Aorta (tissue), 5 donors: ENCODE measurements around the gene SLC7A9. TPM values are rescaled to one million over a fixed set of nuclear protein-coding genes. Genes with fewer than 3 reads are reported as not detected.

Source experiments
- ATAC-seq: fragments of 200-7000 bp; cut with Tn5 transposase; one replicate; pipeline ENCODE4 v1.9.1; 2022; ENCODE audit warnings: moderate library complexity; ENCODE audit not compliant: low FRiP score
- DNase-seq, 2 donors: peaks; one replicate each; pipeline ENCODE4 v3.0.0-alpha.2; 2020
- H3K27ac ChIP-seq, 2 donors: one replicate each; pipeline ENCODE4 v1.5.1; 2013; ENCODE audit warnings: low read length in 2 of 2, mild to moderate bottlenecking in 2 of 2, moderate library complexity in 2 of 2, control low read depth in 1 of 2, inconsistent platforms in 1 of 2, low read depth in 1 of 2
- H3K27me3 ChIP-seq, 2 donors: one replicate each; pipeline ENCODE4 v1.6.1; 2013; ENCODE audit warnings: control low read depth in 1 of 2, low read length in 1 of 2, mild to moderate bottlenecking in 1 of 2, moderate library complexity in 1 of 2; ENCODE audit not compliant: insufficient read depth in 2 of 2, control insufficient read depth in 1 of 2
- H3K36me3 ChIP-seq, 2 donors: one replicate each; pipeline ENCODE4 v1.6.1; 2013; ENCODE audit warnings: control low read depth in 1 of 2, low read length in 1 of 2, mild to moderate bottlenecking in 1 of 2; ENCODE audit not compliant: insufficient read depth in 2 of 2, control insufficient read depth in 1 of 2
- H3K4me1 ChIP-seq, 2 donors: one replicate each; pipeline ENCODE4 v1.6.1; 2013; ENCODE audit warnings: low read length in 2 of 2, control low read depth in 1 of 2, mild to moderate bottlenecking in 1 of 2, moderate library complexity in 1 of 2; ENCODE audit not compliant: insufficient read depth in 2 of 2, control insufficient read depth in 1 of 2
- H3K4me3 ChIP-seq, 2 donors: one replicate each; pipeline ENCODE4 v1.5.1; 2013; ENCODE audit warnings: low read length in 2 of 2, control low read depth in 1 of 2, mild to moderate bottlenecking in 1 of 2
- H3K9me3 ChIP-seq: one replicate; pipeline ENCODE4 v1.6.1; 2013; ENCODE audit warnings: mild to moderate bottlenecking, low read length; ENCODE audit not compliant: control insufficient read depth
- WGBS, 2 donors: extraction: QIAGEN DNeasy Blood & Tissue Kit; methylation state at CpG; one replicate each; pipeline ENCODE4 v1.1.7; 2013; 5-methylcytosine and 5-hydroxymethylcytosine counted together
- intact Hi-C, 2 donors: fragments of 100-400 bp; cut with DNase I; formaldehyde crosslinking; loops; one replicate each; pipeline versions ENCODE4 v1.14.2 to v1.15.0; 2022
- long read RNA-seq, 2 donors: library from polyadenylated mRNA; unstranded; transcript quantifications; one replicate each; pipeline ENCODE4 v2.0.0, GENCODE V29; 2020 to 2021
- polyA plus RNA-seq, 2 donors: library from polyadenylated mRNA; stranded (reverse); fragments of 200-250 nt; gene quantifications; one replicate each; pipeline ENCODE4 v1.2.3, GENCODE V29; 2013
- total RNA-seq, 2 donors: library from RNA; stranded (reverse); fragmentation: NEBNext Ultra II Directional; extraction: Animal tissue kit (Norgen Biotek cat#: 25700); gene quantifications; one replicate each; pipeline ENCODE4 v1.2.1, GENCODE V29; 2021
- donor health status: healthy with polysubstance abuse.
- donor health status: Bipolar disorder and iron deficiency.
- donor health status: DM: no; HTN: no; CAD: no.
- donor health status: DM: no; HTN: no; CAD: no.
- donor health status: DM: yes; HTN: yes; CAD: no.

SLC7A9 gene
- total RNA-seq: 1 to 10 TPM in 1 of 2 donors, under 1 TPM in 1; 0.26 to 1.2 TPM
- 1 to 10 TPM in 1 of 2 donors, under 1 TPM in 1; 0.95 to 8.9 TPM for polyA plus RNA-seq
- long read RNA-seq, donor 1: 0 reads
- long read RNA-seq, donor 2: 0 reads

DNA sequence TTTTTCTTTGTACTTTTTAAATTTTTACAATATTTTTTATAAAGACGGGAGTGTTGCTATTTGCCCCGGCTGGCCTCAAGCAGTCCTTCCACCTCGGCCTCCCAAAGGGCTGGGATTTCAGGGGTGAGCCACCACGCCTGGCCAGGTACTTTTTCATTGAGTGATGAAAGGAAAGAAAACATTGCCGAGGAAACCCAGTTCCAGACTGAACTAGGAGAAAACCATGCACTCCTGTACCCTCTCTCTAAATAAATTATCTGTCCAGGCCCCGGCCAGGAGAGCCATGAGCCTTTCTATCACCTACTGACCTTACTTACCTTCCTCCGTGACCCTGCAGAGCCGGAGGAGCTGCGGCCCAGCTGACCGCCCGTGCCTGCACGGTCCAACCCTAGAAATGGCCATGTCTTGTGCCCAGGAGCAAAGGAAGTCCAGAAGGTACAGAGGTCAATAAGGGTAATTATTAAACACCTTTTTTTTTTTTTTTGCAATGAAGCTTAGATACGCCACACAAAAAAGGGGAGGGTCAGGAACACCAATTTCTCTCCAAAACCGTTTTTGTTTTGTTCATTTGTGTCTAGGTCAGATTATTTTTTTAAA is at the start of gene SLC7A9:
Gene SLC7A9, minus strand, starts transcription at position 399 of the 597 bp plus-strand sequence. CDS start 1,233 bp downstream, outside the sequence.
- Histone ChIP-seq H3K4me1 (no peaks in the 10 kb centered on the region), H3K4me3 (no peak within 1 kb of the TSS), H3K27me3 (no peaks in the 10 kb centered on the region), H3K36me3 (no peaks in the 10 kb centered on the region), H3K9me3 (no peaks in the 10 kb centered on the region), H3K27ac (no peak within 1 kb of the TSS)
- intact Hi-C loops: no loop called here
- ATAC-seq (no peak), DNase-seq (no peak)
- WGBS, 2 donors: 73 to 78% methylated on average over 14 of the region's 14 CpGs

DNA sequence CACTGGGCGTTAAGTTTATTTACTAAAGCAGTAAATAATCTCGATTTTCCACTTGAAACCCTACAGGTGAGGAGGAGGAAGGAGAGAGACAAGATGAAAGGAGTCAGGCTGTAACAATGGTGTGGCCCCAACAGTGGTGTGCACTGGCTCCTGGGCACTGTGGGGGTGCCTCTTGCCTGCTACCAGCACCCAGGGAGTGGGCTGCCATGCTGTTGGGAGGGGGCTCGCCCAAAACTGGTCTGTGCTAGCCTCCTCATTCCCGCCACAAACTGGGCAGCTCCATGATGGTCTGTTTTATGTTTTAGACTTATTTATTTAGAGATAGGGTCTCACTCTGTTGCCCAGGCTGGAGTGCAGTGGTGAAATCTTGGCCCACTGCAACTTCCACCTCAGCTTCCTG is 49.8 kb upstream of the SLC7A9 start:
- Histone ChIP-seq H3K27ac (no peak overlapping the region), H3K4me1 (no peaks in the 10 kb centered on the region), H3K36me3 (peaks cover 4 to 15% of the 10 kb centered on the region in 2 donors), H3K27me3 (no peaks in the 10 kb centered on the region), H3K4me3 (no peak overlapping the region), H3K9me3 (no peaks in the 10 kb centered on the region)
- intact Hi-C loops: no loop called here
- no peak for ATAC-seq
- no peak for DNase-seq
- 91 to 96% methylated on average over 4 of the region's 4 CpGs for whole genome bisulfite sequencing, 2 donors

DNA sequence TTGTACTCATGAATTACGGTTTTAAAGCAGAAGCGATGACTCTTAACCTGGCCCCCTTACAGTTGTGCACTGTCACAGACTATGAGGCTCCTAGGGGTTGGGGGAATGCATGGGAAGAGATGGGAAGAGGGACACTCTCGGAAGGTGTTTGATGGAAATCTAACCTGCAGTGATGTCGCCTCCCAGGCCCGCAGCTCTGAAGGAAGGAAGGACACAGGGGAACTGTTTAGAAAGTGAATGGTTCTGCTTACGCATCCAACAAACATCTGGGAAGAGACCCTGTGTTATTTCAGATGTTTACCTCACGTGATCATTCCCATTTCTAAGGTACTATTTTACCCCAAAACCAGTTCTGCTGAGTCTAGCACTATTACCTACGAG is 48.0 kb upstream of the SLC7A9 start:
- intact Hi-C loops: no loop called here
- Histone ChIP-seq H3K27ac (no peak overlapping the region), H3K9me3 (no peaks in the 10 kb centered on the region), H3K36me3 (peaks cover 0 to 13% of the 10 kb centered on the region in 2 donors), H3K4me3 (no peak overlapping the region), H3K4me1 (no peaks in the 10 kb centered on the region), H3K27me3 (no peaks in the 10 kb centered on the region)
- no peak for DNase-seq
- no peak for ATAC-seq
- 83 to 87% methylated on average over 8 of the region's 8 CpGs for WGBS, 2 donors

DNA sequence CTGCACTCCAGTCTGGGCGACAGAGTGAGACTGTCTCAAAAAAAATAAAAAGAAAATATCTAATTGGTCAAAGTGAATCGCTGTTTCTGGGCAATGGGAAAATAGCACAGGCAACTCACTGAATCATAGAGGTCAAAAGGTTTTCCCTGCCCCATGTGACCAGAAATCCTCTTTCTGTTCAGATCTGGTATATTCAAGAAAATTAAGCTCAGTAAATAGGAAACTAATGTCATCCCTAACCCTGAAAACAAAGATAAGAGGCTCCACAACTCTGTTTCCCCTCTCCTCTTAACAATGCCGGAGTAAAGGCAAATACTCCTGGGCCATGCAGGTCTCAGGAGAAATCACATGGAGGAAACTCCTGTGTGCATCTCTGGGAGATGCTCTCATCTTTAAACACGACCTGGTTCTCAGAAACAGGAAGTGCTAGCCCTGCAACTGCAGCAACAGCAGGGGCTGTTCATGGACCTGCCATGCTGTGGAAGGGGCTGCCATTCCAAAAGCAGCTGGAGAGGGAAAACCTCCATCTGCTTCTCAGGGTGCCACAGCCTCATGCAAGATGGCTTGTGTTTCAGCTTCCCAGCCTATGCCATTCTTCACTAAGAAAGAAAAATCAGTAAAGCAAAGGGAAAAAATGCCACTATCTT is 47.5 kb upstream of the SLC7A9 start:
- Histone ChIP-seq H3K27ac (no peak overlapping the region), H3K4me1 (no peaks in the 10 kb centered on the region), H3K4me3 (no peak overlapping the region), H3K36me3 (peaks cover 0 to 13% of the 10 kb centered on the region in 2 donors), H3K9me3 (no peaks in the 10 kb centered on the region), H3K27me3 (no peaks in the 10 kb centered on the region)
- 52 to 54% methylated on average over 4 of the region's 4 CpGs for WGBS, 2 donors
- ATAC-seq: no peak
- DNase-seq: no peak
- intact Hi-C loops: no loop called here

DNA sequence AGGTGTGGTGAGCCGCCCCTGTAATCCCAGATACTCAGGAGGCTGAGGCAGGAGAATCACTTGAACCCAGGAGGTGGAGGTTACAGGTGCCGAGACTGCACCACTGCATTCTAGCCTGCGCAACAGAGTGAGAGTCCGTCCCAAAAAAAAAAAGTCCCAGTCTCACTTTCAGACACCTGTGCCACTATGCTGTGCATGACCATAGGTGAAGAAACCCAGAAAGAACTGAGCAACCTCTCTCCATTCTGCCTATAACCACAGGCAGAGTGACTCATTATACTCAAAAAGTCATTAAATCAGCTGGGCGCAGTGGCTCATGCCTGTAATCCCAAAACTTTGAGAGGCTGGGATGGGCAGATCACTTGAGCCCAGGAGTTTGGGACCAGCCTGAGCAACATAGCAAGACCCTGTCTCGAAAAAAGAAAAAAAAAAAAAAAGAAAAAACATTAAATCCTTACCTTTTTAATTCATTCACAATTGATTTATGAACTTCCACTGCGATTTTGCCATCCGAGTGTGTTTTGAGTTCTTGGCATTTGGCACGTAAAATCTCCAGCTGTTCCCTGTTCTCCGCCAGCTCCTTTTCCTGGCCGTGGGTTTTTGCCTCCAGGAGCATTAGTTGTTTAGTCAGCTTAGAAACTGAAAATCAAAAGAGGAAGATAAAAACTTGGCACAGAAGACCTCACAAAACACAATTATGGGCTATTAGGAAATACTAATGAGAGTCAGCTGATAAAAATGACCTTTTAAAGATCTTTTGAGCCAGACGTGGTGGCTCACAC is 45.5 kb upstream of the SLC7A9 start:
- intact Hi-C loops: no loop called here
- no peaks in the 10 kb centered on the region for H3K4me1 ChIP-seq
- no peak overlapping the region for H3K4me3 ChIP-seq
- no peaks in the 10 kb centered on the region for H3K9me3 ChIP-seq
- ATAC-seq (no peak), DNase-seq (no peak)
- H3K27me3 ChIP-seq: no peaks in the 10 kb centered on the region
- peaks cover 0 to 13% of the 10 kb centered on the region in 2 donors for H3K36me3 ChIP-seq
- H3K27ac ChIP-seq: no peak overlapping the region
- WGBS, 2 donors: 76 to 79% methylated on average over 12 of the region's 12 CpGs

DNA sequence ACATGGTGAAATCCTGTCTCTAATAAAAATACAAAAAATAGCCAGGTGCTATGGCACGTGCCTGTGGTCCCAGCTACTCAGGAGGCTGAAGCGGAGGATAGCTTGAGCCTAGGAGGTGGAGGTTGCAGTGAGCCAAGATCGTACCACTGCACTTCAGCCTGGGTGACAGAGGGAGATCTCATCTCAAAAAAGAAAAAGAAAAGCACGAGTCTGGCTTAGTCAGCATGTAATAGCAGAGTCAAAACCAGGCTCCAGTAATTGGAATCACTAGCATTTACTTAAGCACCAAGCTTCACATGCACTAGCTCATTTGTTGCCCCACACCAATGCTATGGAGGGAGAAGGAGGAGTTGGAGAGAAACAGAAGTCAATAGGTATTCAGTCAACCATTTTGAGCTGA is 41.9 kb upstream of the SLC7A9 start:
- Histone ChIP-seq H3K36me3 (peaks cover 0 to 12% of the 10 kb centered on the region in 2 donors), H3K27me3 (no peaks in the 10 kb centered on the region), H3K9me3 (no peaks in the 10 kb centered on the region), H3K27ac (no peak overlapping the region), H3K4me1 (no peaks in the 10 kb centered on the region), H3K4me3 (no peak overlapping the region)
- ATAC-seq (no peak), DNase-seq (no peak)
- 95% methylated on average over 4 of the region's 4 CpGs for WGBS, 2 donors
- intact Hi-C loops: no loop called here

DNA sequence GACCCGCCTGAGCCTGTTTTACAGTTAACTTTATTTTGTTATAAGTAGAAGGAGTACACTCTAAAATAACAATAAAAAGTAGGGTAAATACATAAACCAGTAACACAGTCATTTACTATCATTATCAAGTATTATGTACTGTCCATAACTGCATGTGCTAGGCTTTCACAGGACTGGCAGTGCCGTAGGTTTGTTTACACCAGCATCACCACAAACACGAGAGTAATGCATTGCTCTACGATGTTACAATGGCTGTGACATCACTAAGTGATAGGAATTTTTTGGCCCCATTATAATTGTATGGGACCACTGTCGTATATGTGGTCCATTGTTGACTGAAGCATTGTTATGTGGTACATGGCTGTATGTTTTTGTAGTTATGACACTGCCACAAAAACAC is 41.3 kb upstream of the SLC7A9 start:
- Histone ChIP-seq H3K4me3 (no peak overlapping the region), H3K4me1 (no peaks in the 10 kb centered on the region), H3K27ac (no peak overlapping the region), H3K36me3 (peaks cover 0 to 10% of the 10 kb centered on the region in 2 donors), H3K9me3 (no peaks in the 10 kb centered on the region), H3K27me3 (no peaks in the 10 kb centered on the region)
- DNase-seq (no peak), ATAC-seq (no peak)
- intact Hi-C loops: no loop called here
- 94 to 95% methylated on average over 5 of the region's 5 CpGs for WGBS, 2 donors

DNA sequence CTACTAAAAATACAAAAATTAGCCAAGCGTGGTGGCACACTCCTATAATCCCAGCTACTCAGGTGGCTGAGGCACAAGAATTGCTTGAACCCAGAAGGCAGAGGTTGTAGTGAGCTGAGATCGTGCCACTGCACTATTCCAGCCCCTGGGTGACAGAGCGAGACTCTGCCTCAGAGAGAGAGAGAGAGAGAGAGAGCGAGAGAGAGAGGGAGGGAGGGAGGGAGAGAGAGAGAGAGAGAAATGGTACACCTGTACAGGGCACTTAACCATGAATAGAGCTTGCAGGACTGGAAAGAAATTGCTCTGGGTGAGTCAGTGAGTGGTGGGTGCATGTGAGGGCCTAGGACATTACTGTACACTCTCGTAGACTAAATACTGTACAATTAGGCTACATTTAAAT is 40.5 kb upstream of the SLC7A9 start:
- Histone ChIP-seq H3K27ac (no peak overlapping the region), H3K9me3 (peaks cover 1% of the 10 kb centered on the region), H3K36me3 (peaks cover 0 to 9% of the 10 kb centered on the region in 2 donors), H3K27me3 (no peaks in the 10 kb centered on the region), H3K4me3 (no peak overlapping the region), H3K4me1 (no peaks in the 10 kb centered on the region)
- ATAC-seq (no peak), DNase-seq (no peak)
- intact Hi-C loops: no loop called here
- WGBS, 2 donors: 94 to 95% methylated on average over 5 of the region's 5 CpGs
